ENCODE data around the gene LKAAEAR1.

The LKAAEAR1 gene

GRCh38 chr20:64048402-64049044, 35.7 kb downstream of the LKAAEAR1 start:
- Histone ChIP-seq H3K27ac (ENCODE audit: low read length) (no peak overlapping the region), H3K9ac (ENCODE audit: low read length) (no peak overlapping the region), H3K79me2 (ENCODE audit: low read length) (no peaks in the 10 kb centered on the region), H3K27me3 (ENCODE audit: low read depth, low read length) (peaks cover 7% of the 10 kb centered on the region), H2AFZ (ENCODE audit: low read depth, low read length) (no peak overlapping the region), H3K4me2 (ENCODE audit: low read length) (no peak overlapping the region), H3K36me3 (replicated peaks; ENCODE audit: low read depth, low read length) (no peaks in the 10 kb centered on the region), H3K4me1 (ENCODE audit: low read length) (no peaks in the 10 kb centered on the region), H4K20me1 (ENCODE audit: insufficient read depth, low read length) (no peaks in the 10 kb centered on the region), H3K4me3 (ENCODE audit: low read length) (no peak overlapping the region), H3K9me3 (ENCODE audit: insufficient read depth, low read length) (no peaks in the 10 kb centered on the region)
- TF ChIP-seq EZH2phosphoT487 (IDR thresholded peaks at IDR 0.05; ENCODE audit: low read depth) = no peak
- TF ChIP-seq, protein P1, sequence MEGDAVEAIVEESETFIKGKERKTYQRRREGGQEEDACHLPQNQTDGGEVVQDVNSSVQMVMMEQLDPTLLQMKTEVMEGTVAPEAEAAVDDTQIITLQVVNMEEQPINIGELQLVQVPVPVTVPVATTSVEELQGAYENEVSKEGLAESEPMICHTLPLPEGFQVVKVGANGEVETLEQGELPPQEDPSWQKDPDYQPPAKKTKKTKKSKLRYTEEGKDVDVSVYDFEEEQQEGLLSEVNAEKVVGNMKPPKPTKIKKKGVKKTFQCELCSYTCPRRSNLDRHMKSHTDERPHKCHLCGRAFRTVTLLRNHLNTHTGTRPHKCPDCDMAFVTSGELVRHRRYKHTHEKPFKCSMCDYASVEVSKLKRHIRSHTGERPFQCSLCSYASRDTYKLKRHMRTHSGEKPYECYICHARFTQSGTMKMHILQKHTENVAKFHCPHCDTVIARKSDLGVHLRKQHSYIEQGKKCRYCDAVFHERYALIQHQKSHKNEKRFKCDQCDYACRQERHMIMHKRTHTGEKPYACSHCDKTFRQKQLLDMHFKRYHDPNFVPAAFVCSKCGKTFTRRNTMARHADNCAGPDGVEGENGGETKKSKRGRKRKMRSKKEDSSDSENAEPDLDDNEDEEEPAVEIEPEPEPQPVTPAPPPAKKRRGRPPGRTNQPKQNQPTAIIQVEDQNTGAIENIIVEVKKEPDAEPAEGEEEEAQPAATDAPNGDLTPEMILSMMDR (IDR thresholded peaks at IDR 0.05; ENCODE audit: low read depth, low read length) = no peak

DNA sequence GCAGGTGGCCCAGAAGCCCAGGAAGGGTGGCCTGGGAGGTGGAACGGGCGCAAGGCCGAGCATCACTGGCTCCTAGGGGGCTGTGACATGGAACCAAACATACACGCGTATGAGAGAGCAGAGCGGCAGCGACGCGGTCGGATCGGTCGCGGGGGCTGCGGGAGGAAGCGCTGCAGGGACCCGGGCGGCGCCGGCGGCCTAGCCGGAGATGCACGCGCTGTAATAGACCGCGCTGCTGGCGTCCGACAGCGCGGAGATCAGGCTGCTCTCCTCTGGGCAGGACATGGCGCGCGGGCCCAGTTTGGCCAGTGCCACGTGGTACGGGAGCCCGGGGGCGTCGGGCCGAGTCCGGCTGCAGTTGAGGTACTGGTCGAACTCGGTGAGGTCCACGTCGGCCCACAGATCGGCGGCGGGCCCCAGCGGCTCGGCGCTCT, 36.2 kb downstream of the LKAAEAR1 start:
- H2AFZ ChIP-seq (ENCODE audit: low read depth, low read length) = no peak overlapping the region
- H3K9ac ChIP-seq (ENCODE audit: low read length) = no peak overlapping the region

GRCh38 chr20:64047046-64047389, 37.2 kb downstream of the LKAAEAR1 start:
- H3K27me3 ChIP-seq (ENCODE audit: low read depth, low read length) = peaks cover 7% of the 10 kb centered on the region
- H2AFZ ChIP-seq (ENCODE audit: low read depth, low read length) = no peak overlapping the region
- no peaks in the 10 kb centered on the region for H3K36me3 ChIP-seq (replicated peaks; ENCODE audit: low read depth, low read length)
- H3K9me3 ChIP-seq (ENCODE audit: insufficient read depth, low read length) = no peaks in the 10 kb centered on the region
- no peaks in the 10 kb centered on the region for H3K79me2 ChIP-seq (ENCODE audit: low read length)
- H3K4me3 ChIP-seq (ENCODE audit: low read length) = no peak overlapping the region
- H3K27ac ChIP-seq (ENCODE audit: low read length) = no peak overlapping the region
- TF ChIP-seq, protein P1 (IDR thresholded peaks at IDR 0.05; ENCODE audit: low read depth, low read length) = no peak
- no peak for TF ChIP-seq EZH2phosphoT487 (IDR thresholded peaks at IDR 0.05; ENCODE audit: low read depth)
- H4K20me1 ChIP-seq (ENCODE audit: insufficient read depth, low read length) = no peaks in the 10 kb centered on the region
- H3K4me2 ChIP-seq (ENCODE audit: low read length) = no peak overlapping the region
- H3K4me1 ChIP-seq (ENCODE audit: low read length) = no peaks in the 10 kb centered on the region
- H3K9ac ChIP-seq (ENCODE audit: low read length) = no peak overlapping the region

More for the DNA sequence above, 36.2 kb downstream of the LKAAEAR1 start:
- no peaks in the 10 kb centered on the region for H3K9me3 ChIP-seq (ENCODE audit: insufficient read depth, low read length)
- TF ChIP-seq EZH2phosphoT487 (IDR thresholded peaks at IDR 0.05; ENCODE audit: low read depth) = no peak
- TF ChIP-seq, protein P1 (IDR thresholded peaks at IDR 0.05; ENCODE audit: low read depth, low read length) = no peak
- no peaks in the 10 kb centered on the region for H3K4me1 ChIP-seq (ENCODE audit: low read length)
- no peak overlapping the region for H3K27ac ChIP-seq (ENCODE audit: low read length)
- H3K4me2 ChIP-seq (ENCODE audit: low read length) = no peak overlapping the region
- no peak overlapping the region for H3K4me3 ChIP-seq (ENCODE audit: low read length)
- H4K20me1 ChIP-seq (ENCODE audit: insufficient read depth, low read length) = no peaks in the 10 kb centered on the region
- H3K27me3 ChIP-seq (ENCODE audit: low read depth, low read length) = peaks cover 7% of the 10 kb centered on the region
- no peaks in the 10 kb centered on the region for H3K79me2 ChIP-seq (ENCODE audit: low read length)
- H3K36me3 ChIP-seq (replicated peaks; ENCODE audit: low read depth, low read length) = no peaks in the 10 kb centered on the region

- Histone ChIP-seq H3K79me2 (ENCODE audit: low read length) (no peaks in the 10 kb centered on the region), H3K4me3 (ENCODE audit: low read length) (no peak overlapping the region), H3K36me3 (replicated peaks; ENCODE audit: low read depth, low read length) (no peaks in the 10 kb centered on the region), H2AFZ (ENCODE audit: low read depth, low read length) (no peak overlapping the region), H3K4me1 (ENCODE audit: low read length) (peaks cover 14% of the 10 kb centered on the region), H4K20me1 (ENCODE audit: insufficient read depth, low read length) (no peaks in the 10 kb centered on the region), H3K9ac (ENCODE audit: low read length) (no peak overlapping the region), H3K9me3 (ENCODE audit: insufficient read depth, low read length) (no peaks in the 10 kb centered on the region), H3K27ac (ENCODE audit: low read length) (no peak overlapping the region), H3K4me2 (ENCODE audit: low read length) (no peak overlapping the region), H3K27me3 (ENCODE audit: low read depth, low read length) (peaks cover 7% of the 10 kb centered on the region)
- TF ChIP-seq, protein P1 (IDR thresholded peaks at IDR 0.05; ENCODE audit: low read depth, low read length) = no peak
- TF ChIP-seq EZH2phosphoT487 (IDR thresholded peaks at IDR 0.05; ENCODE audit: low read depth) = no peak
These were observed 38.7 kb downstream of the LKAAEAR1 start for GRCh38 chr20:64045346-64046011.

All from OCI-LY3 (cell line).